ENCODE measurements around the gene QPCTL. TPM values are rescaled to one million over a fixed set of nuclear protein-coding genes. Genes with fewer than 3 reads are reported as not detected.

QPCTL gene
- total and polyA plus RNA-seq, 10 of the 15 experiments (the other 5 are each of a cell fraction or from before 2014, with no cell fraction given): 1.1 to 22.6 (median 11.2) TPM

DNA sequence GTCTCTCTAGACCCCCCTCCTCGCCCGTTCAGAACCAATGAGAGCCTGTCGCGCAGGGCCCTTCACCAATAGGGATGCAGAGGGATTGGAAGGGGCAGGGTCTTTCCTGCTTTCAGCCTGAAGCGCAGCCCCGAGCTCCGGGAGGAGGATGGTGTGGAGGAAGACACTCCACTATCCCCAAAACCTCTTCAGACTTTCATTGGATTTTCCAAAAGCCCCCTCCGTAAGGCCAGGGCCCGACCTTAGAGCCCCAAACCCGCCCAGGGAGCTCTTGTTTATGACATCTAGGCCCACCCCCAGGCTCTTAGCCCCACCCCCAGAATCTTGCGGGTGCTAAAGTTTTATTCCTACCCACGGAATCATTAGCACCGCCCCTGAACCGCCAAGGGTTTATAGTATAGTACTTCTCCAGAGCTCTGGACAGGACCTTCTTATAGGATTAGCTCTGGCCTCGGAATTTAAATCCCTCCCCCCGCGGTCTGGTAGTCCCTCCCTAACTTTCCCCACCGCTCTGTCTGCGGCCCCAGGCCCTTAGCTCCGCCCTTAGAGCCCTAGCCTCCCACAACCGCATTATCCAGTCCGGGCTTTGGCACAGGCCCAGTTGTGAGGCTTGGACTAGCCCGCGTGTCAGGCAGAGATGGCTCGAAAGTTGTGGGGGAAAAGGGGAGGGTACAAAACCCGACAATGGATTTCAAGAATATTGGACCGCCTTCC is 46.7 kb upstream of the QPCTL start (continued):
- peak; percentile 49; the same call in 1 of the 2 replicates for TF ChIP-seq CREM (IDR thresholded peaks at IDR 0.05; ENCODE audit: low read depth)
- TF ChIP-seq STAT3 (IDR thresholded peaks at IDR 0.05; ENCODE audit: low read depth, low read length): no peak
- TF ChIP-seq HCFC1 (IDR thresholded peaks at IDR 0.05; ENCODE audit: low read length): peak; percentile 27; the same call in 1 of the 2 replicates
- TF ChIP-seq MEF2B (IDR thresholded peaks at IDR 0.05; ENCODE audit: partially characterized antibody, poor library complexity, severe bottlenecking): peak; percentile 10
- no peak for TF ChIP-seq CBX5 (IDR thresholded peaks at IDR 0.05; ENCODE audit: low read depth)
- no peak for TF ChIP-seq ZBTB11 (CRISPR knock-in tag; IDR thresholded peaks at IDR 0.05)
- TF ChIP-seq, protein P1, sequence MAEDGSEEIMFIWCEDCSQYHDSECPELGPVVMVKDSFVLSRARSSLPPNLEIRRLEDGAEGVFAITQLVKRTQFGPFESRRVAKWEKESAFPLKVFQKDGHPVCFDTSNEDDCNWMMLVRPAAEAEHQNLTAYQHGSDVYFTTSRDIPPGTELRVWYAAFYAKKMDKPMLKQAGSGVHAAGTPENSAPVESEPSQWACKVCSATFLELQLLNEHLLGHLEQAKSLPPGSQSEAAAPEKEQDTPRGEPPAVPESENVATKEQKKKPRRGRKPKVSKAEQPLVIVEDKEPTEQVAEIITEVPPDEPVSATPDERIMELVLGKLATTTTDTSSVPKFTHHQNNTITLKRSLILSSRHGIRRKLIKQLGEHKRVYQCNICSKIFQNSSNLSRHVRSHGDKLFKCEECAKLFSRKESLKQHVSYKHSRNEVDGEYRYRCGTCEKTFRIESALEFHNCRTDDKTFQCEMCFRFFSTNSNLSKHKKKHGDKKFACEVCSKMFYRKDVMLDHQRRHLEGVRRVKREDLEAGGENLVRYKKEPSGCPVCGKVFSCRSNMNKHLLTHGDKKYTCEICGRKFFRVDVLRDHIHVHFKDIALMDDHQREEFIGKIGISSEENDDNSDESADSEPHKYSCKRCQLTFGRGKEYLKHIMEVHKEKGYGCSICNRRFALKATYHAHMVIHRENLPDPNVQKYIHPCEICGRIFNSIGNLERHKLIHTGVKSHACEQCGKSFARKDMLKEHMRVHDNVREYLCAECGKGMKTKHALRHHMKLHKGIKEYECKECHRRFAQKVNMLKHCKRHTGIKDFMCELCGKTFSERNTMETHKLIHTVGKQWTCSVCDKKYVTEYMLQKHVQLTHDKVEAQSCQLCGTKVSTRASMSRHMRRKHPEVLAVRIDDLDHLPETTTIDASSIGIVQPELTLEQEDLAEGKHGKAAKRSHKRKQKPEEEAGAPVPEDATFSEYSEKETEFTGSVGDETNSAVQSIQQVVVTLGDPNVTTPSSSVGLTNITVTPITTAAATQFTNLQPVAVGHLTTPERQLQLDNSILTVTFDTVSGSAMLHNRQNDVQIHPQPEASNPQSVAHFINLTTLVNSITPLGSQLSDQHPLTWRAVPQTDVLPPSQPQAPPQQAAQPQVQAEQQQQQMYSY (CRISPR knock-in tag; IDR thresholded peaks at IDR 0.05): no peak
- TF ChIP-seq RELA (IDR thresholded peaks at IDR 0.05; ENCODE audit: borderline replicate concordance, partially characterized antibody): no peak
- peak; percentile 93 for TF ChIP-seq SMARCA5 (IDR thresholded peaks at IDR 0.05)
- no peak for TF ChIP-seq ZBTB33 (IDR thresholded peaks at IDR 0.05)
- TF ChIP-seq CEBPB (IDR thresholded peaks at IDR 0.05; ENCODE audit: borderline replicate concordance in 1 of 2, low read depth in 2 of 2, low read length in 2 of 2): no peak
- TF ChIP-seq MEF2A (IDR thresholded peaks at IDR 0.05; ENCODE audit: insufficient read depth, low read depth, low read length): 0 out of 2 replicates have a peak, but pooled peaks have one; percentile 29
- no peak; the same call in 1 of the 2 replicates for TF ChIP-seq WRNIP1 (IDR thresholded peaks at IDR 0.05; ENCODE audit: borderline replicate concordance, low read depth, low read length)
- peak; percentile 41; the same call in 1 of the 2 replicates for TF ChIP-seq EED (IDR thresholded peaks at IDR 0.05; ENCODE audit: low read depth)
- no peak for TF ChIP-seq NFIC (IDR thresholded peaks at IDR 0.05; ENCODE audit: low read depth, low read length)
- no peak for TF ChIP-seq MTA2 (IDR thresholded peaks at IDR 0.05; ENCODE audit: low read depth)
- no peak for TF ChIP-seq NR2C2 (IDR thresholded peaks at IDR 0.05; ENCODE audit: borderline replicate concordance, control insufficient read depth, insufficient read length, low read depth)
- peak; percentile 81 for TF ChIP-seq IRF3 (IDR thresholded peaks at IDR 0.05)
